T-helper 1 cell treated with Interleukin-12 subunit alpha and Interleukin-12 subunit beta and Interleukin-4 antibody, amounts not matched to agents 30 ng/mL and 1 ng/mL, for 36 hours (primary cell): ENCODE data around the gene TMC2. TPM values are rescaled to one million over a fixed set of nuclear protein-coding genes. Genes with fewer than 3 reads are reported as not detected.
"Not testable (repeated sequence)": the region's sequence is repeated elsewhere in the genome, so short reads cannot be mapped to it uniquely, and the experiment has no call there.

ENCODE experiments used
- intact Hi-C: fragments of 100-400 bp; cut with micrococcal nuclease; formaldehyde crosslinking; loops from one replicate; pipeline ENCODE4 v1.15.1; 2024
- total RNA-seq: library from RNA; stranded (reverse); gene quantifications from 2 replicates; pipeline ENCODE4 v1.2.3, GENCODE V29; 2022

The TMC2 gene
- total RNA-seq, 1 donor from 2014 or later: not detected

GRCh38 chr20:2657241-2657640 is 120.9 kb downstream of the TMC2 start:
- intact Hi-C loops: no loop called here

- intact Hi-C loops: no loop called here
Observed at GRCh38 chr20:2657674-2658073, 121.3 kb downstream of the TMC2 start.

GRCh38 chr20:2658414-2659354 is 122.3 kb downstream of the TMC2 start:
- intact Hi-C loops: no loop called here

GRCh38 chr20:2659547-2659946 is 123.2 kb downstream of the TMC2 start:
- intact Hi-C loops: no loop called here

GRCh38 chr20:2663364-2663886 is 127.1 kb downstream of the TMC2 start:
- intact Hi-C loops: no loop called here

GRCh38 chr20:2663887-2664719 is 127.7 kb downstream of the TMC2 start, which contains the start of gene IDH3B:
Gene IDH3B (minus strand): TSS chr20:2664216. CDS start chr20:2664188, 28 bp downstream.
- intact Hi-C loops: loop anchor here (1.0 kb wide), 6 partner anchors 12 to 562 kb away; partner anchors contain the start of genes NOP56, PCED1A, SNRPB and VPS16

- intact Hi-C loops: no loop called here
Observed at GRCh38 chr20:2671977-2672376, 135.6 kb downstream of the TMC2 start.

- intact Hi-C loops: no loop called here
Observed at GRCh38 chr20:2672446-2672845, 136.1 kb downstream of the TMC2 start.

- intact Hi-C loops: no loop called here
Observed at GRCh38 chr20:2673453-2673852, 137.1 kb downstream of the TMC2 start.

GRCh38 chr20:2680046-2680445 is 143.7 kb downstream of the TMC2 start:
- intact Hi-C loops: no loop called here

GRCh38 chr20:2682040-2682439 is 145.7 kb downstream of the TMC2 start:
- intact Hi-C loops: not testable (repeated sequence)

GRCh38 chr20:2684817-2685216 is 148.4 kb downstream of the TMC2 start:
- intact Hi-C loops: loop anchor here (5.0 kb wide), 1 partner anchor 297 kb away; no protein-coding TSS in a partner anchor

GRCh38 chr20:2687514-2687913 is 151.1 kb downstream of the TMC2 start:
- intact Hi-C loops: loop anchor here (5.0 kb wide), 1 partner anchor 295 kb away; no protein-coding TSS in a partner anchor

- intact Hi-C loops: loop anchor here (1.0 to 5.0 kb wide), 9 partner anchors 24 to 357 kb away; partner anchors contain the start of genes IDH3B and PTPRA
Observed at GRCh38 chr20:2688041-2688591, 151.7 kb downstream of the TMC2 start.

- intact Hi-C loops: no loop called here
Observed at GRCh38 chr20:2690213-2690612, 153.8 kb downstream of the TMC2 start.

- intact Hi-C loops: no loop called here
Observed at GRCh38 chr20:2690718-2691117, 154.3 kb downstream of the TMC2 start.

- intact Hi-C loops: no loop called here
Observed at GRCh38 chr20:2691127-2691526, 154.8 kb downstream of the TMC2 start.
